Measurements from ENCODE around the gene SF3B1. TPM values are rescaled to one million over a fixed set of nuclear protein-coding genes. Genes with fewer than 3 reads are reported as not detected.
"Not testable (repeated sequence)": the region's sequence is repeated elsewhere in the genome, so short reads cannot be mapped to it uniquely, and the experiment has no call there.

SF3B1 gene
- polyA plus RNA-seq, 1 donor: 607 TPM

DNA sequence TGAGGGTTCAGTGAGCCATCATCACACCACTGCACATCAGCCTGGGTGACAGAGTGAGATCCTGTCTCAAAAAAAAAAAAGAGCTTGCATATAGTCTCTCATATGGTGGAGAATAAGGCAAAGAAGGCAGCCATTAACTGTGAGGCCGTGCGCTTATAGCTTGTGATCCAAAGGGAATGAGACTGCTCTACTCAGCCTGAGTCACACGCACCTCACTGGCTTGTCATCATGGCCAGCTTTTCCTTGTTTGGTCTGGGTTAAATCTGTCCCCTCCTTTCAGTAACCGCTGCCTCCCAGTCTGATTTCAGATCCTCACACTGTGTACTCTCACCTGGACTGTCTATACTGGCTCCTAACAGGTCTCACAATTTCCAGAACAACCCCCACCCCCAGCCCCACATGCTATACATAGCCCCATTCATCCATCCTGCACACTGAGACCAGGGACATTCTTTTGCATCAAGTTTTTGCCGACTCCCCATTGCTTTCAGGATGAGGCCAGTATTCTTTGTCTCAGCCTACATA, 88.9 kb downstream of the SF3B1 start:
- no peak for DNase-seq

DNA sequence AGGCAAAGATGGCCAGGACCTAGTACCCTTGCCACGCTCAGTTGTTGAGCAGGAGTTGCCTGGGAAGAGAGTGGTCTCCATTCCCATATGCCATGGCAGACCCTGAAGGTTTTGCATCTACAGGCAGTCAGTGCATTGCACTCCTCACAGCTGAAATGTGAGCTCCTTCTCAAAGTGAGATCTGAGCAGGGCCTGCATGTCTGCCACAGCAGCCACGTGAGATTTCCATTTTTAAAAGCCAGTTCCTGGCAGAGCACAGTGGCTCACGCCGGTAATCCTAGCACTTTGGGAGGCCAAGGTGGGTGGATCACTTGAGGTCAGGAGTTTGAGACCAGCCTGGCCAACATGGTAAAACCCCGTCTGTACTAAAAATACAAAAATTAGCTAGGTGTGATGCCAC, 90.9 kb downstream of the SF3B1 start:
- DNase-seq: not testable (repeated sequence)

- DNase-seq: no peak
These were observed 94.2 kb downstream of the SF3B1 start for GRCh38 chr2:197340591-197340990.

Other genes starting within 250 kb of the SF3B1 start
- gene ANKRD44, start 124.2 kb downstream of the SF3B1 start, polyA plus RNA-seq (ENCODE audit: insufficient read length): 15.5 TPM
- gene COQ10B, start 18.5 kb upstream of the SF3B1 start, polyA plus RNA-seq (ENCODE audit: insufficient read length): 17.8 TPM
- 695 TPM for gene HSPD1, start 64.8 kb upstream of the SF3B1 start, polyA plus RNA-seq (ENCODE audit: insufficient read length)
- 252 TPM for gene HSPE1, start 65.4 kb upstream of the SF3B1 start, polyA plus RNA-seq (ENCODE audit: insufficient read length)
- 45.1 TPM for gene MOB4, start 81.0 kb upstream of the SF3B1 start, polyA plus RNA-seq (ENCODE audit: insufficient read length)
- gene RFTN2, start 240.6 kb upstream of the SF3B1 start, polyA plus RNA-seq (ENCODE audit: insufficient read length): 19.0 TPM